ENCODE data around the gene KCNT1. TPM values are rescaled to one million over a fixed set of nuclear protein-coding genes. Genes with fewer than 3 reads are reported as not detected.

Gene KCNT1
- total and polyA plus RNA-seq, 4 donors = 9.5 to 24.7 (median 16.3) TPM

Other genes starting within 250 kb of the KCNT1 start
- gene PPP1R26, start 222.4 kb upstream of the KCNT1 start, total RNA-seq = 10 to 100 TPM; 16.1 to 19.6 TPM
- gene PPP1R26, start 222.4 kb upstream of the KCNT1 start, polyA plus RNA-seq (ENCODE audit: insufficient read length in 2 of 2) = 10 to 100 TPM; 37.2 to 37.8 TPM
- gene MRPS2, start 201.5 kb upstream of the KCNT1 start, total RNA-seq = 10 to 100 TPM; 10.9 to 23.5 TPM
- 10 to 100 TPM; 53.6 to 60.9 TPM for gene MRPS2, start 201.5 kb upstream of the KCNT1 start, polyA plus RNA-seq (ENCODE audit: insufficient read length in 2 of 2)
- gene LCN1, start 180.7 kb upstream of the KCNT1 start, total RNA-seq = not detected
- not detected for gene LCN1, start 180.7 kb upstream of the KCNT1 start, polyA plus RNA-seq (ENCODE audit: insufficient read length in 2 of 2)
- gene OBP2A, start 156.1 kb upstream of the KCNT1 start, total RNA-seq = not detected
- gene OBP2A, start 156.1 kb upstream of the KCNT1 start, polyA plus RNA-seq (ENCODE audit: insufficient read length in 2 of 2) = not detected
- under 1 TPM in 1 of 2 donors, not detected in 1; 0.55 TPM for gene PAEP, start 140.4 kb upstream of the KCNT1 start, total RNA-seq
- gene PAEP, start 140.4 kb upstream of the KCNT1 start, polyA plus RNA-seq (ENCODE audit: insufficient read length in 2 of 2) = under 1 TPM in 1 of 2 donors, not detected in 1; 0.42 TPM
- gene GLT6D1, start 62.6 kb upstream of the KCNT1 start, total RNA-seq = not detected
- not detected for gene GLT6D1, start 62.6 kb upstream of the KCNT1 start, polyA plus RNA-seq (ENCODE audit: insufficient read length in 2 of 2)
- not detected for gene LCN9, start 38.9 kb upstream of the KCNT1 start, total RNA-seq
- not detected for gene LCN9, start 38.9 kb upstream of the KCNT1 start, polyA plus RNA-seq (ENCODE audit: insufficient read length in 2 of 2)
- under 1 TPM; 0.50 to 0.99 TPM for gene SOHLH1, start 2.7 kb upstream of the KCNT1 start, total RNA-seq
- 1 to 10 TPM in 1 of 2 donors, under 1 TPM in 1; 0.43 to 1.0 TPM for gene SOHLH1, start 2.7 kb upstream of the KCNT1 start, polyA plus RNA-seq (ENCODE audit: insufficient read length in 2 of 2)
- gene CAMSAP1, start 205.4 kb downstream of the KCNT1 start, total RNA-seq = 10 to 100 TPM; 41.7 to 47.0 TPM
- gene CAMSAP1, start 205.4 kb downstream of the KCNT1 start, polyA plus RNA-seq (ENCODE audit: insufficient read length in 2 of 2) = 10 to 100 TPM; 43.0 to 58.8 TPM